Glutamatergic neuron (in vitro differentiated cells): ENCODE data around the gene SEPTIN5. TPM values are rescaled to one million over a fixed set of nuclear protein-coding genes. Genes with fewer than 3 reads are reported as not detected.
A peak's percentile ranks its signal among the peaks of the same experiment; 100 is the strongest.

Experiments used
- DNase-seq: peaks from one replicate; pipeline ENCODE4 v3.0.0; 2022
- H3K27ac Mint-ChIP-seq: one replicate; pipeline ENCODE4 v1.8.0; 2020; ENCODE audit warnings: mild to moderate bottlenecking, mixed read lengths, inconsistent platforms; ENCODE audit not compliant: unreplicated experiment
- H3K27me3 Mint-ChIP-seq: one replicate; pipeline ENCODE4 v1.8.0; 2020; ENCODE audit warnings: mild to moderate bottlenecking, moderate library complexity, mixed read lengths, inconsistent platforms; ENCODE audit not compliant: unreplicated experiment
- H3K36me3 Mint-ChIP-seq: one replicate; pipeline ENCODE4 v1.8.0; 2020; ENCODE audit warnings: mild to moderate bottlenecking, mixed read lengths, inconsistent platforms; ENCODE audit not compliant: unreplicated experiment
- H3K4me1 Mint-ChIP-seq: one replicate; pipeline ENCODE4 v1.8.0; 2020; ENCODE audit warnings: mild to moderate bottlenecking, low read depth, mixed read lengths, inconsistent platforms; ENCODE audit not compliant: unreplicated experiment
- H3K4me3 Mint-ChIP-seq: one replicate; pipeline ENCODE4 v1.8.0; 2020; ENCODE audit warnings: mild to moderate bottlenecking, mixed read lengths, inconsistent platforms; ENCODE audit not compliant: unreplicated experiment
- H3K9me3 Mint-ChIP-seq: one replicate; pipeline ENCODE4 v1.8.0; 2020; ENCODE audit warnings: mild to moderate bottlenecking, moderate library complexity, mixed read lengths, inconsistent platforms; ENCODE audit not compliant: unreplicated experiment
- CTCF ChIP-seq: fragments of 200-600 bp; sonication (generic); IDR thresholded peaks from one replicate; pipeline ENCODE4 v1.5.0; 2021; ENCODE audit not compliant: partially characterized antibody, unreplicated experiment
- total RNA-seq: library from RNA; stranded (reverse); fragmentation: NEBNext Ultra II Directional; extraction: Animal tissue kit (Norgen Biotek cat#: 25700); gene quantifications from one replicate; pipeline ENCODE4 v1.2.1, GENCODE V29; 2021; ENCODE audit not compliant: unreplicated experiment

The SEPTIN5 gene
- total RNA-seq, 1 donor from 2014 or later, result 96.0 TPM

- TF ChIP-seq CTCF, result no peak
- Mint-ChIP-seq H3K27ac (no peak overlapping the region), H3K4me3 (no peak overlapping the region), H3K9me3 (peaks cover 22% of the 10 kb centered on the region), H3K4me1 (peaks cover 6% of the 10 kb centered on the region), H3K36me3 (no peaks in the 10 kb centered on the region), H3K27me3 (peaks cover 37% of the 10 kb centered on the region)
- DNase-seq, result no peak
Measured at GRCh38 chr22:19729507-19729906, 15.2 kb downstream of the SEPTIN5 start.

GRCh38 chr22:19730198-19730597, 15.9 kb downstream of the SEPTIN5 start:
- Mint-ChIP-seq H3K9me3 (peaks cover 15% of the 10 kb centered on the region), H3K4me3 (no peak overlapping the region), H3K36me3 (no peaks in the 10 kb centered on the region), H3K27me3 (peaks cover 31% of the 10 kb centered on the region), H3K27ac (no peak overlapping the region), H3K4me1 (peaks cover 6% of the 10 kb centered on the region)
- DNase-seq, result no peak
- TF ChIP-seq CTCF, result no peak

- peaks cover 31% of the 10 kb centered on the region for H3K27me3 Mint-ChIP-seq
- no peaks in the 10 kb centered on the region for H3K36me3 Mint-ChIP-seq
- TF ChIP-seq CTCF, result peak; percentile 95
- peaks cover 6% of the 10 kb centered on the region for H3K4me1 Mint-ChIP-seq
- H3K4me3 Mint-ChIP-seq, result peak overlapping the region; percentile 72
- peaks cover 13% of the 10 kb centered on the region for H3K9me3 Mint-ChIP-seq
- peak; percentile 93 for DNase-seq
- H3K27ac Mint-ChIP-seq, result no peak overlapping the region
Measured at GRCh38 chr22:19730655-19731360, 16.5 kb downstream of the SEPTIN5 start.

- Mint-ChIP-seq H3K27me3 (peaks cover 27% of the 10 kb centered on the region), H3K9me3 (peaks cover 11% of the 10 kb centered on the region), H3K4me3 (no peak overlapping the region), H3K27ac (no peak overlapping the region), H3K36me3 (no peaks in the 10 kb centered on the region), H3K4me1 (peaks cover 6% of the 10 kb centered on the region)
- no peak for DNase-seq
- TF ChIP-seq CTCF, result no peak
Measured at GRCh38 chr22:19731361-19732135, 17.2 kb downstream of the SEPTIN5 start.

GRCh38 chr22:19732403-19733113, 18.3 kb downstream of the SEPTIN5 start:
- Mint-ChIP-seq H3K36me3 (no peaks in the 10 kb centered on the region), H3K4me3 (no peak overlapping the region), H3K4me1 (peaks cover 6% of the 10 kb centered on the region), H3K27me3 (peaks cover 18% of the 10 kb centered on the region), H3K27ac (no peak overlapping the region), H3K9me3 (peaks cover 8% of the 10 kb centered on the region)
- TF ChIP-seq CTCF, result no peak
- no peak for DNase-seq
